ENCODE data around the gene FOXB1. TPM values are rescaled to one million over a fixed set of nuclear protein-coding genes. Genes with fewer than 3 reads are reported as not detected.

Gene FOXB1
- total and polyA plus RNA-seq, 2 of the 13 experiments (the other 11 are each of a cell fraction or from before 2014, with no cell fraction given), result not detected

GRCh38 chr15:60049948-60050347, 45.8 kb downstream of the FOXB1 start:
- ChIA-PET POLR2A (no interaction called here), CTCF (ENCODE audit: low intra/inter-chr PET ratio, low total read pairs) (no interaction called here)
- Histone ChIP-seq H3K4me3 (replicated peaks in 1 of 3; ENCODE audit: insufficient read depth in 1 of 3, low read depth in 2 of 3, low read length in 3 of 3) (no peak overlapping the region), H4K20me1 (ENCODE audit: insufficient read depth, low read length) (no peaks in the 10 kb centered on the region), H3K79me2 (ENCODE audit: insufficient read depth, low read length) (no peaks in the 10 kb centered on the region), H3K36me3 (replicated peaks in 1 of 2; ENCODE audit: control insufficient read depth in 1 of 2, insufficient read depth in 2 of 2, low read length in 2 of 2) (no peaks in the 10 kb centered on the region), H3K9me3 (ENCODE audit: low read length) (peaks cover 14% of the 10 kb centered on the region), H3K27ac (ENCODE audit: extremely low read length, insufficient read depth, low read length) (no peak overlapping the region), H3K4me2 (ENCODE audit: low read depth, low read length) (no peak overlapping the region), H3K9ac (ENCODE audit: insufficient read depth, low read depth, low read length) (no peak overlapping the region), H2AFZ (ENCODE audit: low read length) (no peak overlapping the region), H3K4me1 (ENCODE audit: insufficient read depth, low read length) (no peaks in the 10 kb centered on the region), H3K27me3 (ENCODE audit: control insufficient read depth in 1 of 2, insufficient read depth in 2 of 2, low read length in 2 of 2) (no peaks in the 10 kb centered on the region)
- TF ChIP-seq ZNF263 (CRISPR knock-in tag; IDR thresholded peaks at IDR 0.05), result no peak
- no peak for TF ChIP-seq CEBPB (IDR thresholded peaks at IDR 0.05; ENCODE audit: borderline replicate concordance, low read depth, low read length)
- TF ChIP-seq ZFP1 (CRISPR knock-in tag; IDR thresholded peaks at IDR 0.05), result peak; percentile 69; the same call in 1 of the 2 replicates
- ATAC-seq (no peak), FAIRE-seq (no peak), DNase-seq (ENCODE audit: low spot score) (no peak)
- in situ Hi-C loops (cut with HindIII; ENCODE audit: extremely low pct_ligation_motif_present, low pct_unique_long_range_greater_than_20kb) (no loop called here), intact Hi-C loops (cut with micrococcal nuclease; ENCODE audit: unreplicated experiment) (no loop called here)
- WGBS (ENCODE audit: low lambda C conversion rate), result 0% methylated on average over 1 of the region's 1 CpG
- no TSS peak for BruUV-seq (replicated peaks)

- H2AFZ ChIP-seq (ENCODE audit: low read length), result no peak overlapping the region
- no peaks in the 10 kb centered on the region for H3K36me3 ChIP-seq (replicated peaks in 1 of 2; ENCODE audit: control insufficient read depth in 1 of 2, insufficient read depth in 2 of 2, low read length in 2 of 2)
- ChIA-PET POLR2A (no interaction called here), CTCF (ENCODE audit: low intra/inter-chr PET ratio, low total read pairs) (no interaction called here)
- no peaks in the 10 kb centered on the region for H3K4me1 ChIP-seq (ENCODE audit: insufficient read depth, low read length)
- H4K20me1 ChIP-seq (ENCODE audit: insufficient read depth, low read length), result no peaks in the 10 kb centered on the region
- H3K4me3 ChIP-seq (replicated peaks in 1 of 3; ENCODE audit: insufficient read depth in 1 of 3, low read depth in 2 of 3, low read length in 3 of 3), result no peak overlapping the region
- H3K9me3 ChIP-seq (ENCODE audit: low read length), result peaks cover 14% of the 10 kb centered on the region
- no peak overlapping the region for H3K27ac ChIP-seq (ENCODE audit: extremely low read length, insufficient read depth, low read length)
- intact Hi-C loops (cut with micrococcal nuclease; ENCODE audit: unreplicated experiment) (no loop called here), in situ Hi-C loops (cut with HindIII; ENCODE audit: extremely low pct_ligation_motif_present, low pct_unique_long_range_greater_than_20kb) (no loop called here)
- no peak for DNase-seq (ENCODE audit: low spot score)
- no peaks in the 10 kb centered on the region for H3K27me3 ChIP-seq (ENCODE audit: control insufficient read depth in 1 of 2, insufficient read depth in 2 of 2, low read length in 2 of 2)
- WGBS (ENCODE audit: low lambda C conversion rate), result 0% methylated on average over 2 of the region's 2 CpGs
- H3K4me2 ChIP-seq (ENCODE audit: low read depth, low read length), result no peak overlapping the region
- no peak overlapping the region for H3K9ac ChIP-seq (ENCODE audit: insufficient read depth, low read depth, low read length)
- no peaks in the 10 kb centered on the region for H3K79me2 ChIP-seq (ENCODE audit: insufficient read depth, low read length)
- no peak for FAIRE-seq
- BruUV-seq (replicated peaks), result no TSS peak
- TF ChIP-seq ZNF550 (CRISPR knock-in tag; IDR thresholded peaks at IDR 0.05; ENCODE audit: borderline replicate concordance) (no peak), NCOA5 (CRISPR knock-in tag; IDR thresholded peaks at IDR 0.05) (no peak), ZNF7 (CRISPR knock-in tag; IDR thresholded peaks at IDR 0.05) (no peak), TEF (CRISPR knock-in tag; IDR thresholded peaks at IDR 0.05) (no peak), ZNF878 (CRISPR knock-in tag; IDR thresholded peaks at IDR 0.05) (no peak), ZFY (CRISPR knock-in tag; IDR thresholded peaks at IDR 0.05) (no peak), SNAPC4 (CRISPR knock-in tag; IDR thresholded peaks at IDR 0.05) (no peak)
- no peak for ATAC-seq
Measured at GRCh38 chr15:60052796-60053195, 48.7 kb downstream of the FOXB1 start.
